Measurements from ENCODE around the gene RASD2.
"Not testable (repeated sequence)": the region's sequence is repeated elsewhere in the genome, so short reads cannot be mapped to it uniquely, and the experiment has no call there.

Gene RASD2

DNA sequence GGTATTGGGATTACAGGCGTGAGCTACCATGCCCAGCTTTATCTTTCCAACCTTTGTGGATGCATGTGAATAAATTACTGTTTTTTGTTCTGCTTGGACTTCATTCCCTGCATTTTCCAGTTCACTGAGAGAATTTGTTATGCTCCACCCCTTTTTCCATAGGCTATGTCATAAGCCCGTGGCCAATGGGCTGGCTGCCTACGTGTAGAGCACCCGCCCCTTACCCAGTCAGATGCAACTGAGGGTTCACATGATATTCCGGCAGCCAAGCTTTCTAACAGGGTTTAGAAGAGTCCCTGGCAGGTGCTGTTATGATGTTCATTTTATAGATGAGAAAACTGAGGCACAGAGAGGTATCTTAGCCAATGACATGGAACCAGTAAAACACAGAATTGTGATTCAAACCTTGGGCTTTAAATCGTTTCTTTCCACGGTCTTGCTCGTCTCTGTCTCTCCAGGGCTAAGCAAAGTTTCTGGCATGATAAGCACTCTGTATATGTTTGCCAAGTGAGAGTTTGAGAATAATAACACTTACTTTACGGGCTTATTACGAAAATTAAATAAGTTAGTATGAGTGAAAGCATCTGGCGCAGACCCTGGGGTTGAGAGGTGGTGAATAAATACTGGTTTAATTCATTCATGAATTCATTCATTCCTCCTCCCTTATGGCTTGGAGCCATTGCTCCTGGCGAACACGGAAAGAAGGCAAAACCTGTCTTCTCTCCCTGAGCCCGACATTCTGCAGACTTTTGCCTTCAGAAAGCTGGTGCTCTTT, 42.4 kb upstream of the RASD2 start:
- no peak overlapping the region for H3K27ac ChIP-seq
- no peak for TF ChIP-seq CTCF (conservative IDR thresholded peaks at IDR 0.05; ENCODE audit: low read depth)
- POLR2A ChIA-PET (ENCODE audit: low non-redundant PET), result no interaction called here
- DNase-seq (ENCODE audit: low spot score), result no peak
- CTCF ChIA-PET, result no interaction called here

GRCh38 chr22:35502836-35503235, 37.8 kb upstream of the RASD2 start:
- ChIA-PET CTCF (no interaction called here), POLR2A (ENCODE audit: low non-redundant PET) (no interaction called here)
- TF ChIP-seq CTCF (conservative IDR thresholded peaks at IDR 0.05; ENCODE audit: low read depth), result no peak
- no peak for DNase-seq (ENCODE audit: low spot score)
- no peak overlapping the region for H3K27ac ChIP-seq

- no peak for DNase-seq (ENCODE audit: low spot score)
- no peak overlapping the region for H3K27ac ChIP-seq
- TF ChIP-seq CTCF (conservative IDR thresholded peaks at IDR 0.05; ENCODE audit: low read depth), result no peak
- POLR2A ChIA-PET (ENCODE audit: low non-redundant PET), result no interaction called here
- CTCF ChIA-PET, result no interaction called here
These were observed 35.0 kb upstream of the RASD2 start for GRCh38 chr22:35505399-35506258.

DNA sequence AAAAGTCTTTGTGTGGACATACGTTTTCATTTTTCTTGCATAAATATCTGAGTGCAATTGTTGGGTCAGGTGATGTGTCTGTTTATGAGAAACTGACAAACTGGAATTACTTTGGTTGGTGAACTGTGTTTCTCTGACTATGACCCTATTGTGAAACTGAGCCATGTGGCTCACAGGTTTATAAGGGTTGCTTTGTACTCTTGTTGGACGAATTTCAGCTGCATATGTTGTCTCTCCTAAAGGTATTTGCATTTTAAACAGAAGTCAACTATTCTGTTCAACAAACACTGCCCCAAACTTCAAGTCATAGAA, 34.4 kb upstream of the RASD2 start:
- TF ChIP-seq CTCF (conservative IDR thresholded peaks at IDR 0.05; ENCODE audit: low read depth), result no peak
- no peak for DNase-seq (ENCODE audit: low spot score)
- POLR2A ChIA-PET (ENCODE audit: low non-redundant PET), result no interaction called here
- CTCF ChIA-PET, result no interaction called here
- H3K27ac ChIP-seq, result no peak overlapping the region

- DNase-seq (ENCODE audit: low spot score); POLR2A ChIA-PET (ENCODE audit: low non-redundant PET); H3K27ac ChIP-seq: not testable (repeated sequence)
- CTCF ChIA-PET, result interaction anchor here (0.6 kb wide), 1 partner anchor 24 kb away, joined by 4 read pairs; no protein-coding TSS in a partner anchor
These were observed 32.8 kb upstream of the RASD2 start for GRCh38 chr22:35507851-35508250.

- ChIA-PET CTCF (interaction anchor here (0.6 kb wide), 1 partner anchor 106 kb away, joined by 3 read pairs; no protein-coding TSS in a partner anchor), POLR2A (ENCODE audit: low non-redundant PET) (no interaction called here)
- no peak for TF ChIP-seq CTCF (conservative IDR thresholded peaks at IDR 0.05; ENCODE audit: low read depth)
- H3K27ac ChIP-seq, result no peak overlapping the region
- no peak for DNase-seq (ENCODE audit: low spot score)
These were observed 31.2 kb upstream of the RASD2 start for GRCh38 chr22:35509451-35509850.

DNA sequence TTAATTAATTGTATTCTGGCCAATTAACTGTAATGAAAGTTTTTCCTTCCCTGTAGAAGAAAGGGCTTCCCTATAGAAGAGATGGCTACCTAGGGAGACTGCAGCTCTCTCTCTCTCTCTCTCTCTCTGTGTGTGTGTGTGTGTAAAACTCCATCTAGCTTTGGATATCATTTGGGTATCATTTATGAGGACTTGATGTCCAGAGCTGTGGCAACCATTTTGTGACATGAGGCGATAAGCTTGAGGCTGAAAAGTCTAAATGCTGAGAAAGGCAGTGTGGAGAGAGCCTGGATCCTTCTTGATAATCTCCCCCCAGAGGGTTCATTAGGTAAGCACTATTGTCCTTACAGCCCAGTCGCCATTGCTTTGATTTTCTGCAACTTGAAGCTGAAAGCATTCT, 30.7 kb upstream of the RASD2 start:
- no peak for TF ChIP-seq CTCF (conservative IDR thresholded peaks at IDR 0.05; ENCODE audit: low read depth)
- no peak overlapping the region for H3K27ac ChIP-seq
- POLR2A ChIA-PET (ENCODE audit: low non-redundant PET), result no interaction called here
- CTCF ChIA-PET, result no interaction called here
- no peak for DNase-seq (ENCODE audit: low spot score)
